GF-D8 (cell line): ENCODE measurements around the gene KCNQ1OT1.

Experiments used
- DNase-seq: peaks from one replicate; lab custom pipeline; 2025; lab: John Stamatoyannopoulos, UW

The KCNQ1OT1 gene

DNA sequence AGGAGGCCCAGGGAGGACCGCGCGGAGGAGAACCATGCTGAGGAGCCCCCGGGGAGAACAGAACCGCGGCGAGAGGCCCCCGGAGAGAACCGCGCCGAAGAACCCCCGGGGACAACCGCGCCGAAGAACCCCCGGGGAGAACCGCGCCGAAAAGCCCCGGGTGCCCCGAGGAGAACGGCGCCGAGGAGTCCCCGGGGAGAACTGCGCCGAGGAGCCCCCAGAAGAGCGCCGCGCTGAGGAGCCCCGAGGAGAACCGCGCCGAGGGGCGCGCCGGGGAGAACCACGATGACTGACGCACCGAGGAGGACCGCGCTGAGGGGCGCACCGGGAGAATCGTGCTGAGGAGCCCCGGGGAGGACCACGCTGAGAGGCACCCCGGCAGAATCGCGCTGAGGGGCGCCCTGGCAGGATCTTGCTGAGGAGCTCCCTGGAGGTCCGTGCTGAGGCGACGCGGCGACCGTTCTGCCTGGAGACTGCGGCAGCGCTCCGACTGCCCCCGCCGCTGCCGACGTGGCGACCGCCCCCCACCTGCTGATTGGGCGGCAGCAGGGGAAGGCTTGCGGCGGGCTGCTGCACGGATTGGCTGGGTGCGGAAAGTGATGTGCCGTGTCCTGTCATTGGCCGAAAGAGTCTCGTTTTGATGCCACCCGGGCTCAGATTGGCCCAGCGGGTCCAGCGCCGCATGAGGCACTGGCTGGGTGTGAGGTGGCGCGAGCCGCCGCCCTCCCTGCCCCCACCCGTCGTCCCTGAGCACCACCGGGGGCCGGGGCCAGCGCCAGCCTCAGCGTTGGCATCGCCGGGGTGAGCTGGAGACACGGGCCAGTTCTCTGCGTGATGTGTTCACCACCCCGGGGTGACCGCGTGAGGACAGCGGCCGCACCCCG, at the start of gene KCNQ1OT1:
Gene KCNQ1OT1, minus strand, starts transcription at position 464 of the 884 bp plus-strand sequence.
- peak; percentile 72 for DNase-seq

- no peak for DNase-seq
Observed at GRCh38 chr11:2748814-2749554, 49.2 kb upstream of the KCNQ1OT1 start.

DNA sequence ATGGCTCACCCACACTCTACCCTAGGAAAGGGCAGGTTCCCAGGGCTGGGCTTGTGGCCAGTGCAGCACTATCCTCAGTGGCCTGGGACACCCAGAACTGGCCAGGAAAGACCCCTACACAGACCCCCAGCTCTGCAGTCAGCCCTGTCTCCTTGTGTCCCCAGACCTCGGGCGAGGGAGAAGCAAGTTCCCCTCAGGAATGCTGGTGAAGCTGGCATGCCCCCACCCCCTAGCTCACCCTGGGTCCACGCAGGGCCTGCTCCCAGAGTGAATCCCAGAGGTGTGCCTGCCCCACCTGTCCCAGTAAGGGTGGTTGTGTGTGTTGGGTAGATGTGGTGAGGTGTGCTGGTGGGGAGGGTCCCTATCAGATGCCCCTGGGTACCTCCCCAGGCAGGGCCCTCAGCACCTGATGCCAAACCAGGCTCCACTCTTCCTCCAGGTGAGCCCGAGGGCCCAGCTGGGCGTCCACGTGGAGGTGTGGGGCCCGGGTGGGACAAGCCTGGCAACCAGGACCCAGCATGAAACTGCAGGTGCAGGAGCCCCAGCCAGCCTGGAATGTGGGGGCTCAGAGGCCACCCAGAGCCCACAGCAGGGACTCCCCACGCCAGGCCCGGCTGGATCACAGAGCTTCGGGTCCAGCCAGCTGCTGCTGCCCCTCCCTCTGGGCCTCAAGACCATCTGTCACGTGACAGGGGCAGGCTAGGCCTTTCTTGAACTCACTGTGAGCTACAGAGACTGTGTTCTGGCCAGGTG, 48.4 kb upstream of the KCNQ1OT1 start:
- no peak for DNase-seq

DNA sequence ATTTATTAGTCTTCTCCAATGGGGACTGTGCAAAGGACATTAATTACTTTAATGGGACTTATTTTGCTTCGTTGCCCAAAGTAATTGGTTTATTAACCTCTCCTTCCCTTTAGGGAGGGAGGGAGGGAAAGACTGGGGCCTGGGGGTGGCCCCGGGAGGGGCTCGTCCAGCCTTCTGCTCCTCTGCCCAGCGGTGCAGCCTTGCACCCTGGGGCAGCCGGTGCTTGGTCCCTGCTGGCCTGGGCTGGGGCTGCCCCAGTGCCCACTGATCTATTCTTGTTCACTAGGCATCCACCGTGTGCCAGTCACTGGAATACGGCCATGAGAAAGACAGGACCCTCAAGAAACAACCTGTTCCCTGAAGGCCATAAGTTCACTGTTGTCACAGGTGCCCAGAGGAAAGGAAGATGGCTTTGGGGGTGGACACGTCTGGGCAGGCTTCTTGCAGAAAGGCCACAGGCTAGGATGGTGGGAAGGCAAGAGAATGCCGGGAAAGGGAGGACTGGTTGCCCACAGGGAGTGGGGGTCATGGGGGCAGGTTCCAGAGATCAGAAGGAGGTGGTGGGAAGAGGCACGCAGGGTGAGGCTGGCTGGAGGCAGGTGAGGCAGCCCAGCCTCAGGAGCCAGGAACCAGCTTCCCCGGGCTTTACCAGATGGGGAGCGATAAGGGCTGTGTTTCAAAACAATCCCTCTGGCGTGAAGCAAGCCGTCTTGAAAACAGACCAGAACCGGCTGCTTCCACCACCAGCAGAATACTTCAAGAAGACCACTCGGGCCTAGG, 47.6 kb upstream of the KCNQ1OT1 start:
- no peak for DNase-seq

DNA sequence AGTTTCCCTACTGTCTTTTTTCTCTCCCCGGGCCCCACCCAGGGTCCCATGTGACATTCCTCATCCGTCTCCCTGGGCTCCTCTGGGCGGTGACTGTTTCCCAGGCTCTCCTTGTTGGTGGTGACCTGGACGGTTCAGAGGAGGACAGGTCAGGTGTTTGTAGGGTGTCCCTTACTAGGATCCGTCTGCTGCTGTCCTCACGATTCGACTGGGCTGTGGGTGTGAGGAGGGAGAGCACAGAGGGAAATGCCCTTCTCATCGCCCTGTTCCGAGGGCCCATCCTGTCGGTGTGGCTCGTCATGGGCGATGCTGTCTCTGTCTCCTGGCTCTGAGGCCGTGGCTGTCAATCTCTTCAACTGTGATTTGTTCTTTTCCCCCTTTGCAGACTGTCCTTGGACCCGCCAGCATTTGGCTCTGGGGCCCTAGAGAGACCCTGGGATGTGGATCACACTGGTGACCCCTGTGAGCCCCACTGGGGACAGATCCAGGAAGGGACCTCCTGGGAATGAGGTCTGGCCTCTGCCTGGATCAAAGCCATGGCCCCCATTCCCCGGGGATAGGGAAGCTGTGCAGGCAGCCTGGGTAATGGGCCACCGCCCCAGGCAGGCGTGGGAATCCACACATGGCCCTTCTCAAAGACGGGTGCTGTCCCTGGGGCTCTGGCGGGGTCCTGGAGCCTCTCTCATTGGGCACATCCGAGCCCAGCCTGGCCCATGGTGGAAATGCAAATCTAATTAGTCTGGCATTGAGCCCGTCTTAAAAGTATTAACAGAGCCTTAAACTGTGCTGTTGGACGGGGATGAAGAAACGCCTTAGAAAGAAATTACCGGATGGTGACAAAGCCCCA, 46.8 kb upstream of the KCNQ1OT1 start:
- no peak for DNase-seq

DNA sequence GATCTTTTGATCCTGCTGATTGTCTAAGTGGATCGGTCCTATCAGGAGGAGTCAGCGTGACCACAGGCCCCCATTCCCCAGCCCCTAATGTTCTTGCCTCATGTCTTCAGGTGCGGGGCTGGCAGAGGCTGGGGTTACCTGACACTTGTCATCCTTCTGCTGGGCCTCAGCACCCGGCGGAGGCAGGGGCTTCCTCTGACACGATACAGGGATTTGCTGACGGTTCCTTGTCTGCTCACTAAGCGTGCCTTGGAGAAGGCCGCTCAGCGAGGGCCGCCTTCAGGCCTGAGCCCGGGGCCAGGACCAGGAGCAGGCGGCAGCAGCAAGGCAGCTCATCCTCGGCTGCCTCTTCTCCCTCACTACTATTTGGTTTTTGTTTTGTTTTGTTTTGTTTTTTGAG, 45.7 kb upstream of the KCNQ1OT1 start:
- no peak for DNase-seq

GRCh38 chr11:2744166-2744565, 44.4 kb upstream of the KCNQ1OT1 start:
- no peak for DNase-seq

DNA sequence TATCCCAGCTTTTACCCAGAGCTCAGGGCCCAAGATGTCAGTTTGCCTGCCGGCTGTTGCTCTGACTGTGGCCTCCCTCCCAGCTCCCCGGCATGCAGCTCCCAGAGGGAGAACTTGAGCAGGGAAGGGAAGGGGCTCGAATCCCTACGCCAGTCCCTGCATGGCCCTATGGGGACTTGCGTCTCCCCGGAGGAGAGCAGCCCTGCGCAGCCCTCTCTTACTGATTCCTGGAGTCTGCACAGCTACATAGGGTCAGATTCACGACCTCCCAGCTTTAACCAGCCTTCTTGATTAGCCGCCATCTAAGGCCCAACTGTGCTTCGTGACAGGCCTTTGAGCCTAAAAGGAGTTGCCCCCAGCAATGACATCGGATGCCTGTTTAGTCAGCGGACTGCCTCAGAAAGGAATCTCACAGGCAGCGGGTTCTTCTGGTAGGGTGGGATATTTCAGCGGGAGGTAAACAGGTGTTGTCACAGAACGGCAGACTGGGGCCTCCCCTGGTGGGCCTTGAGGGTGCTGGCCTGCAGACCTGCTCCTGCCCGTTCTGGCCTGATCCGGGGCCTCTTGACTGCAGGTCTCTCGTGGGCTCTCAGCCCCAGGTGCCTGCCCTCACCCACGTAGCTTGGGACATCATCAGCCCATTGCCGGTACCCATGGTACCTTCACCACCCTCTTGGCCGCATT, 43.8 kb upstream of the KCNQ1OT1 start:
- DNase-seq: no peak

- no peak for DNase-seq
Observed at GRCh38 chr11:2742611-2743426, 43.0 kb upstream of the KCNQ1OT1 start.

DNA sequence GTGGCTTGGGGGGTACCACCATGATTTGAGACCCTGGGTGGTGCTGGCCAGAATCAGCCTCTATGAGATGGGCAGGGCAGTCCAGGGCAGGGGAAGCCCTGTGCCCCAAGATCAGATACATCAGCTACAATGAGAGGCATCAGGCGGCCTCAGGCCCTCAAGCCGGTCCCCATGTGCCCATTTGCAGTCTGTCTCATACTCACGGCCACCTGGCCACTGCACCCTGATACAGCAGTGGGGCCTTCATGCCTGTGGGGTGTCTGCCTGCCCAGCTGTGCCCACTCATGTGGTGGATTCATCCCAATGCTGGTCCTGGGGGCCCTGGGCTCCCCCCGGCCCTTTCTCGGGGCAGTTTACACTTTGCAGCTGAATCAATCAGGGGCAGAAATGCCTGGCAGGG, 42.4 kb upstream of the KCNQ1OT1 start:
- DNase-seq: no peak

- DNase-seq: peak; percentile 41
Observed at GRCh38 chr11:2741377-2742131, 41.8 kb upstream of the KCNQ1OT1 start.

DNA sequence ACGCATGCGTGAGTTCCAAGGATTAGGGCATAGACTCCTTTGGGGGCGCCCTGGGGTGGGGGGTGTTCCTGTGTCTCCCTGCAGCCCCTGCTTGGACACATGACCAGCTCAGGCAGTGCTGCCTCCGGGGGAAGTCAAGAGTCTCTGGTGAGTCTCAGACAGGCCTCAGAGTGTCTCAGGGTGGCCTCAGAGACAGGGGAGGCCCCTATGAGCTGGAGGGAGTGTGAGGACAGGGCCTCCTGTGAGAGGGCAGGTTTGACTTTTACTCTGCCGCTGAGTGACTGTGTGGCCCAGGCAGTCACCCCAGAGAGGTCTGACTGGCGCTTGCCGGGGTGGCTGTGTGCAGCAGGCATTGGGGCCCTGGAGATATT, 41.2 kb upstream of the KCNQ1OT1 start:
- DNase-seq: no peak

DNA sequence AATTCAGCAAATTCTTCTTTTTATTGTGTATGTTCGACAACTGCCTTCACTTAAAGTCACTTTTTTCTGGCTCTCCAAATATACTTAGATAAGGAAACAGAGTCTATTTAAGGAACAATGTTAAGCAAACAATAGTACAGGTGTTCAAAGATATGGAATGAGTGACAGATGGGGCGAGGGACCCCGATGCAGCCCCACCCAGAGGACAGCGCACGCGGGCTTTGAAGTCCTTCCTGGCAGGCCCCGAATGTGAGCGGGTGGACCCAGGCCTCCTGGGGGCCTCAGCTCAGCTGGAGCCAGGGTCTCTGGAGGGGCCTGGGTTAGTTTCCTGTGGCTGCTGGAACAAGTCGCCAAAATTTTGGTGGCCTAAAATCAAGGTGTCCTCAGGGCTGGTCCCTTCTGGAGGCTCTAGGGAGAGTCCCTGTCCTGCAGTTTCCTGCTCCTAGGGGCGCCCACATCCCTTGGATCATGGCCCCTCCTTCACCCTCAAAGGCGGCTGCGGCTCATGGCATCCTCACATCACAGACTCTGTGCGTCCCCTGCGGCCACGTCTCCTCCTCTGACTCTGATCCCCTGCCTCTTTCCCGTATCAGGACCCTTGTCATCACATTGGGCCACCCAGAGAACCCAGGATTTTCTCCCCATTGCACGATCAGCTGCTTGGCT, 40.6 kb upstream of the KCNQ1OT1 start:
- no peak for DNase-seq

GRCh38 chr11:2739531-2740274, 39.9 kb upstream of the KCNQ1OT1 start:
- no peak for DNase-seq

DNA sequence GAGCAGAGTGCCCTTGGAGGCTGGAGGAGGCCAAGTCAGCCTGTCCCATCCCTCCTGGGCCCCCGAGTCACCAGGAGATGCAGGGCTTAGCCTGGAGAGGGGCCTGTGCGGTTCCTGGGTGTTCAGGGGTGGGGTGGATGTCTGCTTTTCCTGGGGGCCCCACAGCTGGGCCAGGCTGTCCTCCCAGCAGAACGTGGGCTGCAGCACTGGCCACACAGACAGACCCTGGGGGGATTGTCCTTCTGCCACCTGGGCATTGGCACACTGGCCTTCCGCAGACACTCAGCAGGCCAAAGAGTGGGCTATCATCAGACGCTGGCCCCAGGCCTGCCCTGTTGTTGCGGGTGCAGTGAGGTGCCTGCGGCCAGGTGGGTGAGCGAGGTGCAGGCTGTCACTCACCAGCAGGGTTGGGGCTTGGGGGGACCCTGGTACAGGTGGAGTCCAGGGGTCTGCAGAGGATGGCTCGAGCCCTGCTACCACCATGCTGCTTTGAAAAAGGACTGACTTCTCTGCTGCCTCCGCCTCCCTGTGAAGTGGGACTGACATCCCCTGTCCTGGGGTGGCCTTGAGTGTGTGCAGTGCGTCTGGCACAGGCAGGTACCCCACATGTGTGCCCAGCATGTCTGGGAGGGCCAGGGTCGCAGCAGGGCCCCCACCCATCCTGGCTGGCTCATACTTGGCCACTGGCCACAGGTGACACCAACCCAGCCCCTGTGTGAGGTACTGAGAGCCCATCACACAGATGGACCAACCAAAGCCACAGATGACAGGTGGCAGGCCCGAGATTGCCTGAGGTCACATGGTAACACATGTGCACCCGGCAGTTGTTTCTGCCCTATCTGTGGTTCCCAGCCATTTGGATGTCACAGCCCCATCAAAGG, 39.0 kb upstream of the KCNQ1OT1 start:
- no peak for DNase-seq

DNA sequence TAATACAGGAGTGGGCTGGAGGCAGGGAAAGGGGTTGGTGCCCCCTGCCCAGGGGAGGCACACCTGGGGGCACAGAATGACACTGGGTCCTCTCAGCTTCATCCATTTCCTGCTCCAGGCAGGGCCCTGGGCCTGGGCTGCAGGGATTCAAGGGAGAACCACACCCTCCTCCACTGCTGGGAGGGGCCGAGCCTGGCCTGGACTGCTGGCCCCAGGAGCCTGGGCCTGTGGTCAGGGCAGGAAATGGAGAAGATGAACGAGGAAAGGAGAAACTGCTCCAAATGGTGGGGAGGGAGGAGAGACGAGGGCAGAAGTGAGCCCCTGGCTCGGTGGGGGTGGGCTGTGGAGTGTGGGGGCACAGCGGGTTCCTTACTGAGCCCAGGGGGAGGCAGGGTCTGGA, 38.1 kb upstream of the KCNQ1OT1 start:
- no peak for DNase-seq
